ENCODE measurements around the gene EBI3.
"Not testable (repeated sequence)": the region's sequence is repeated elsewhere in the genome, so short reads cannot be mapped to it uniquely, and the experiment has no call there.

Gene EBI3

GRCh38 chr19:4278419-4279266, 49.3 kb downstream of the EBI3 start, which contains the start of gene SHD:
Gene SHD (plus strand): TSS chr19:4279266. CDS start chr19:4280064, 798 bp downstream.
- ATAC-seq = no peak
- DNase-seq = no peak

- no peak for DNase-seq
- ATAC-seq = no peak
Measured at GRCh38 chr19:4279267-4279529, 49.9 kb downstream of the EBI3 start.

GRCh38 chr19:4279530-4280422, 50.5 kb downstream of the EBI3 start:
- ATAC-seq (no peak), DNase-seq (no peak)

- ATAC-seq = peak; percentile 36
- no peak for DNase-seq
Measured at GRCh38 chr19:4284176-4284958, 55.0 kb downstream of the EBI3 start.

GRCh38 chr19:4284974-4285373, 55.7 kb downstream of the EBI3 start:
- no peak for ATAC-seq

GRCh38 chr19:4286141-4286540, 56.8 kb downstream of the EBI3 start:
- not testable (repeated sequence) for DNase-seq, ATAC-seq

More at GRCh38 chr19:4284974-4285373, 55.7 kb downstream of the EBI3 start:
- DNase-seq = no peak

Data from stimulated activated naive CD8-positive, alpha-beta T cell treated with anti-CD3 and anti-CD28 coated beads, Interleukin-15, Interleukin-2, amounts not matched to agents 100 U/mL and 50 U/mL, for 24 hours (primary cell).